SK-N-MC (cell line): Measurements from ENCODE around the gene SLC6A2.

Experiments used
- EZH2 ChIP-seq: fragments of 200-600 bp; sonication (generic); IDR thresholded peaks from one replicate; pipeline ENCODE4 v1.6.1; 2017; ENCODE audit warnings: antibody characterized with exemption
- POLR2AphosphoS5 ChIP-seq: IDR thresholded peaks from 2 replicates; pipeline ENCODE4 v1.6.1; 2012; ENCODE audit warnings: mild to moderate bottlenecking, low read depth, low read length, borderline replicate concordance

GRCh38 chr16:55717326-55717725, 61.5 kb downstream of the SLC6A2 start:
- TF ChIP-seq POLR2AphosphoS5 (no peak), EZH2 (no peak)
